K562 (cell line): ENCODE measurements around the gene KMT2E.

ENCODE experiments used
- CREB1 ChIP-seq, 2 experiments: sonication (generic) in 1 of 2; formaldehyde crosslinking in 1 of 2; IDR thresholded peaks; 2 replicates each; pipeline versions ENCODE4 v1.6.1 to v1.8.0; 2012 to 2022; ENCODE audit warnings: inconsistent platforms in 1 of 2, mild to moderate bottlenecking in 1 of 2, missing genetic modification reagents in 1 of 2, moderate library complexity in 1 of 2
- FOXM1 ChIP-seq, 2 experiments: fragments of 450-650 bp in 1 of 2; sonication (generic) in 1 of 2; formaldehyde crosslinking in 1 of 2; IDR thresholded peaks; 2 replicates each; pipeline versions ENCODE4 v1.6.1 to v1.9.0; 2017 to 2022; ENCODE audit warnings: low read depth in 2 of 2, mild to moderate bottlenecking in 2 of 2, missing genetic modification reagents in 1 of 2, moderate library complexity in 1 of 2
- GABPA ChIP-seq: fragments of 200-800 bp; sonication (Bioruptor generic); conservative IDR thresholded peaks from 2 replicates; pipeline ENCODE4 v1.6.1; 2016; ENCODE audit warnings: low read depth, missing genetic modification characterization, missing compliant biosample characterization
- KLF10 ChIP-seq: fragments of 250-450 bp; sonication (Bioruptor Pico); IDR thresholded peaks from 2 replicates; pipeline ENCODE4 v1.6.1; 2021; ENCODE audit warnings: matching md5 sums
- KLF13 ChIP-seq: fragments of 450-650 bp; IDR thresholded peaks from 2 replicates; pipeline ENCODE4 v1.6.1; 2016; ENCODE audit warnings: missing genetic modification characterization, low read depth, mild to moderate bottlenecking, missing compliant biosample characterization, moderate library complexity, borderline replicate concordance
- POLR2G ChIP-seq: fragments of 200-400 bp; formaldehyde crosslinking; IDR thresholded peaks from 2 replicates; pipeline ENCODE4 v1.6.1; 2017; ENCODE audit warnings: low read depth, mild to moderate bottlenecking, antibody characterized with exemption, low read length, moderate library complexity
- TAF1 ChIP-seq: IDR thresholded peaks from 2 replicates; pipeline ENCODE4 v1.6.1; 2011; ENCODE audit warnings: mild to moderate bottlenecking, low read length, moderate library complexity; ENCODE audit not compliant: insufficient read depth, control insufficient read depth, severe bottlenecking; ENCODE audit errors: extremely low read depth
- TF ChIP-seq, protein P1 (sequence below): sonication (generic); formaldehyde crosslinking; IDR thresholded peaks from 2 replicates; pipeline ENCODE4 v1.8.0; 2023; ENCODE audit warnings: mild to moderate bottlenecking, missing genetic modification reagents
- TF ChIP-seq, protein P2 (sequence below): fragments of 250-450 bp; sonication (Bioruptor Pico); IDR thresholded peaks from 2 replicates; pipeline ENCODE4 v1.8.0; 2021; ENCODE audit warnings: borderline replicate concordance, mild to moderate bottlenecking, moderate library complexity; ENCODE audit not compliant: poor library complexity, severe bottlenecking
- TF ChIP-seq, protein P3 (sequence below): fragments of 450-650 bp; formaldehyde crosslinking; conservative IDR thresholded peaks from 2 replicates; pipeline ENCODE4 v1.4.0; 2022; ENCODE audit warnings: mild to moderate bottlenecking, missing genetic modification characterization

DNA sequence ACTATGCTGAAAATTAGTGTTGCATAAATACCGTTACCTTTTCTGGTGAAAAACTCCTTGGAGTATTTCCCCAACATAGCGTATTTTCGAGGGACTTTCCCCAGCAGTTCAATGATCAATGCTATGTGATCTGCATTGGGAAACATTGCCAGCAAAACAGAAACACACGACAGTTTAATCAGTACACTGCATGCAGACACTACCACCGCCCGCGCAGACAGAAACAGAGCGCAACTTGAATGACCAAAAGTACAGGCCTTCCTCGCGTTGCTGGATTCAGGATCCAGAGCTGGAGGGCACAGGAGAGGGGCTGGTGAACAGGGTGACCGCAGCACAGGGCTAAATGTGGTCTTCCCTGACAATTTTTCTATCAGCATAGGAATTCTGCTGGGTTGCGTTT lies 111.7 kb downstream of the KMT2E start:
- TF ChIP-seq GABPA (tag) = no peak
- no peak for TF ChIP-seq TAF1
- TF ChIP-seq, protein P1, sequence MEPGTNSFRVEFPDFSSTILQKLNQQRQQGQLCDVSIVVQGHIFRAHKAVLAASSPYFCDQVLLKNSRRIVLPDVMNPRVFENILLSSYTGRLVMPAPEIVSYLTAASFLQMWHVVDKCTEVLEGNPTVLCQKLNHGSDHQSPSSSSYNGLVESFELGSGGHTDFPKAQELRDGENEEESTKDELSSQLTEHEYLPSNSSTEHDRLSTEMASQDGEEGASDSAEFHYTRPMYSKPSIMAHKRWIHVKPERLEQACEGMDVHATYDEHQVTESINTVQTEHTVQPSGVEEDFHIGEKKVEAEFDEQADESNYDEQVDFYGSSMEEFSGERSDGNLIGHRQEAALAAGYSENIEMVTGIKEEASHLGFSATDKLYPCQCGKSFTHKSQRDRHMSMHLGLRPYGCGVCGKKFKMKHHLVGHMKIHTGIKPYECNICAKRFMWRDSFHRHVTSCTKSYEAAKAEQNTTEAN (CRISPR knock-in tag) = no peak
- TF ChIP-seq KLF10 = no peak
- TF ChIP-seq KLF13 = no peak
- TF ChIP-seq, protein P2, sequence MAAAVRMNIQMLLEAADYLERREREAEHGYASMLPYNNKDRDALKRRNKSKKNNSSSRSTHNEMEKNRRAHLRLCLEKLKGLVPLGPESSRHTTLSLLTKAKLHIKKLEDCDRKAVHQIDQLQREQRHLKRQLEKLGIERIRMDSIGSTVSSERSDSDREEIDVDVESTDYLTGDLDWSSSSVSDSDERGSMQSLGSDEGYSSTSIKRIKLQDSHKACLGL (CRISPR knock-in tag) = no peak
- TF ChIP-seq FOXM1 (IDR thresholded peaks at IDR 0.05; ENCODE audit: low read depth) = no peak
- no peak for TF ChIP-seq FOXM1 (CRISPR knock-in tag; IDR thresholded peaks at IDR 0.05; ENCODE audit: low read depth)
- TF ChIP-seq POLR2G = no peak
- TF ChIP-seq CREB1 (IDR thresholded peaks at IDR 0.05) = no peak
- no peak for TF ChIP-seq CREB1 (CRISPR knock-in tag; IDR thresholded peaks at IDR 0.05)
- TF ChIP-seq, protein P3, sequence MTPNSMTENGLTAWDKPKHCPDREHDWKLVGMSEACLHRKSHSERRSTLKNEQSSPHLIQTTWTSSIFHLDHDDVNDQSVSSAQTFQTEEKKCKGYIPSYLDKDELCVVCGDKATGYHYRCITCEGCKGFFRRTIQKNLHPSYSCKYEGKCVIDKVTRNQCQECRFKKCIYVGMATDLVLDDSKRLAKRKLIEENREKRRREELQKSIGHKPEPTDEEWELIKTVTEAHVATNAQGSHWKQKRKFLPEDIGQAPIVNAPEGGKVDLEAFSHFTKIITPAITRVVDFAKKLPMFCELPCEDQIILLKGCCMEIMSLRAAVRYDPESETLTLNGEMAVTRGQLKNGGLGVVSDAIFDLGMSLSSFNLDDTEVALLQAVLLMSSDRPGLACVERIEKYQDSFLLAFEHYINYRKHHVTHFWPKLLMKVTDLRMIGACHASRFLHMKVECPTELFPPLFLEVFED = no peak
